NCI-H1930 (cell line): ENCODE measurements around the gene CEACAM4.
"Not testable (repeated sequence)": the region's sequence is repeated elsewhere in the genome, so short reads cannot be mapped to it uniquely, and the experiment has no call there.

ENCODE experiments used
- DNase-seq, 2 experiments: peaks; one replicate each; lab custom pipeline; 2025; lab: John Stamatoyannopoulos, UW

Gene CEACAM4

DNA sequence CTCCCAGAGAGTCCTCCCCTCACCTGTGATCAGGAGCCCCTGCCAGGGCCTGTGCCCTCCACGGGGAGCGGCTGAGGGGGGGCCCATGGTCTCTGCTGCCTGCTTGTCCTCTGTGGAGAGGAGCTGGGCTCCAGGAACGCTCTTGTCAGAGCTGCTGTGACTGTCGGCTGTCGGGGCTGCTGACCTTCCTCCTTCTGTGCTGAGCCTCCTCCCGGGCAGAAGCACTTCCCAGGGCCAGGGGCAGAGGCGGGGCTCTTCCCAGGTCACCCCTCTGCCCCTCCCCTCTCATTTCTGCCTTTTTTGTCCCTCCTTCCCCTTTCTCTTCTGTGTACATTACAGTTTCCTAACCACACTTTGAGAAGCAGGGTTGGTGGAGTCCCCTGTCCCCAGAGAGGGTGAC lies at the start of gene CEACAM4:
Gene CEACAM4, minus strand, starts transcription at position 198 of the 400 bp plus-strand sequence. Its CDS starts 111 bp downstream, at position 87.
- no peak for DNase-seq

DNA sequence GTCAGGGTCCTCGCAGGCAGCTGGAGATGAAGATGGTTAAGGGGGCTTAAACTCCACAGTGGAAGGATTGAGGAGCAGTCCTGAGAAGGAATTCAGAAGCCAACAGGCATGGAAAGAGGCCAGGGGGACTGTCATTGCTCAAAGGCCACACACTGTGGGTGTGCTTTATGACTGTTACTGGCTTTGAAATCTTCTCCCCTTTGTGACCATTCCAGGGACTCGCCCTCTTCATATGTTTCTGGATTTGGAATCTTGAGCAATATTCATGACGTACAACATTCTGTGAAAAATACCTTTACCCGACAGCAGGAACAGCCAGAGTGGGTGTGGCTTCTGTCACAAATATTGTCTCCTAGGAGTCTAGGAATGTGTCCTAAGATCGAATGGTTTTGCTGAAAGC lies 44.6 kb upstream of the CEACAM4 start:
- DNase-seq = no peak

DNA sequence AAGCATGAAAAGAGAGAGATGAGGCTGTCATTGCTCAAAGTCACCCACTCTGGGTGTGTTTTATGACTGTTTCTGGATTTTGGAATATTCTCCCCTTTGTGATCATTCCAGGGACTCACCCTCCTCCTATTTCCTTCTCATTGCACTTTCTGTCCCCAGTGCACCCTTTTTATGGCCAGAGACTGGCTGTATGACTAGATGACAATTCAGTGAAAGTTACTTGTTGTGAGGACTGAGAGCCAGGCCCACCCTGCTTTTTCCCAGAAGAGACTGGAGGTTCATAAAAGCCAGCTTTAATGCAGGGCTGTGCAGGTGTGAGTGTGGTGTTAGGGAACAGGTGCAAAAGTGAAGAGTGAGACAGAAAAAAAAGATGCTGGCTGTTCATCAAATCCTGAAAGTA lies 43.9 kb upstream of the CEACAM4 start:
- no peak for DNase-seq

- no peak for DNase-seq
Observed at GRCh38 chr19:41668315-41668714, 41.4 kb upstream of the CEACAM4 start.

DNA sequence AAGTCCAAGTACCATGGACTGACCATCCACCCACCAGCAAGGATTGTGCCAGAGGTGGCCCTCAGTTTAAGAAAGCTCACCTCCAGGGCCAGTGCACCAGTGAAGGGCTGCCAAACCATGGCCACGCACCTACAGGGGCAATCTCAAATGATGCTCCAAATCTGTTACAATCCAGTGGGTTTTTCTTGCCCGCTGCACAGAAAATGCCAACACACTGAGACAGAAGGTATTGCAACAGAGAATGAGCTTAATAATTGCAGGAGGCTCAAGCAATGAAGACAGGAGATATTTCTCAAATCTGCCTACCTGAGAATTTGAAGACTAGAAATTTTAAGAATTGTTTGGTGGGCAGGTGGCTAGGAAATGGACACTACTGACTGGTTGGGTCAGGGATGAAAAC lies 39.2 kb upstream of the CEACAM4 start:
- DNase-seq = no peak

GRCh38 chr19:41657157-41657556 lies 30.3 kb upstream of the CEACAM4 start:
- DNase-seq = no peak

GRCh38 chr19:41656756-41657155 lies 29.9 kb upstream of the CEACAM4 start:
- DNase-seq = not testable (repeated sequence)

- DNase-seq = no peak
Observed at GRCh38 chr19:41652250-41652649, 25.4 kb upstream of the CEACAM4 start.

DNA sequence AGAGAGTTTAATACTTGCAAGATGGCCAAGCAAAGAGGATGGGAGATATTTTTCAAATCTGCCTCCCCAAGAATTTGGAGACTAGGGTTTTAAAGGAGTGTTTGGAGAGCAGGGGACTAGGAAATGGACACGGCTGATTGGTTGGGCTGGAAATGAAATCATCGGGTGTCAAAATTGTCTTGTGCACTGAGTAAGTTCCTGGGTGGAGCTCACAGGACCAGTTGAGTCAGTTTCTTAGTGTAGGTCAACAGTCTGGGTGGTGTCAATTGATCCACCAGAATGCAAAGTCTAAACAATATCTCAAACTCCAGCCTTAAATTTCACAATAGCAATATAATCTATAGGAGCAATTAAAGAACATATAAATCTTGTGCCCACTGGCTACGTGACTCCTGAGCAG lies 23.0 kb upstream of the CEACAM4 start:
- no peak for DNase-seq

GRCh38 chr19:41646589-41647204 lies 19.8 kb upstream of the CEACAM4 start:
- DNase-seq = no peak

GRCh38 chr19:41641879-41642485 lies 15.1 kb upstream of the CEACAM4 start:
- peak; percentile 75 to 84 for DNase-seq

DNA sequence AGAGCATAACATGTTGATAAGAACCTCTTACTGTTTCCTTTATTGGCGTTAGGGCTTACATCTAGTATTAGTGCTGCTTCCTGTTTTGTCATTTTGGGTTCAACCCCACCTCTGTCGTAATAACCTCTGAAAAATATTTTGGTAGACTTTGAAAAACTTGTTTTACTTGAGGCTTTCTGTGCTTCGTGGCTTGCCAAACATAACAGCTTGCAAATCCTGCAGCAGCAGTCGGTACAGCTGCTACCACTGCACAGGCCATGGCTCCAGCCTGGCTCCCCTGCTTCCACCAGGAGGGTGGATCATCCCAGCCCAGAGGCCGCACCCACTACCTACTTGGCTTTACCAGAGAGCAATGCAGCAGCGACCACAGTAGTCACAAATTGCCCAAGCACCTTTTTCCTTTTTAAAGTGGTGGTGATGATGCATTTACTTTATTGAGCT lies 11.8 kb upstream of the CEACAM4 start:
- no peak for DNase-seq

- DNase-seq = no peak
Observed at GRCh38 chr19:41637484-41637883, 10.6 kb upstream of the CEACAM4 start.

GRCh38 chr19:41627966-41628675 lies 1.2 kb upstream of the CEACAM4 start:
- no peak for DNase-seq

DNA sequence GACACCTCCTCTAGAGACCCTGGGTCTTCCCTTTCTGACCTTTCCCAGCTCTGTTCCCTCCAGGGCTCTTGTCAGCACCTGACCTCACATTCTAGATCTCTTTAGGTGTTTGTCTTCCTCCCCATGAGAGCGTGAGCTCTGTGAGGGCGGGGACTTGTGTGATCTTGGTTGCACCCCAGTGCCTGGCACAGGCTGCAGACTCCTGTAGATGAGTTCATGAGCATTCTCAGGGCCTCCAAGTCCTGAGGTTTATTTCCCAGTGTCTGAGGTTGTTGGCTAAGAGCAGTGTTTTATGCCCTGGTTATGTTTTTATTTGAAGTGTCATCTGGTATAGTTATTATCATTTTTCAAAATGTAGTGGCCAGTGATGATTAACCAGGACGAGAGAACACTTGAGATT lies 596 bp downstream of the CEACAM4 start:
- DNase-seq = no peak

GRCh38 chr19:41624937-41625336 lies 1.9 kb downstream of the CEACAM4 start:
- DNase-seq = no peak

DNA sequence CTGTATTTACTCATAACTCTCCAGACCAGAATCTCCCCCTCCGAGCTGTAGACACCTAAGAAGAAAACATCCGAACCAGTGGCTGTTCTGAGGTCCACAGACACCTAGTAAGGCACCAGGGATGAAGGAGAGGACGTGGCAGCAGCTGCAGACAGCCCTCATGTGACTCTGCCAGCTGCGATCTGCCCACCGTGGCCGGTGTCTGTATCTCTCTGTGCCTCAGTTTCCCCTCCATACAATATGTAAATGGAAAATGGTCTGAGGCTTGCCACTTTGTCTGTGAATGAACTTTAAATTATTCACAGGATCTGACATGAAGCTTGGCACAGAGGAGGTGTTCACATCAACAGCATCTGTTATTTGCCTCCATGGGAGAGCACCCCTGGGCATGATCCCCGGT lies 2.4 kb downstream of the CEACAM4 start:
- no peak for DNase-seq

- DNase-seq = no peak
Observed at GRCh38 chr19:41623360-41623759, 3.5 kb downstream of the CEACAM4 start.

DNA sequence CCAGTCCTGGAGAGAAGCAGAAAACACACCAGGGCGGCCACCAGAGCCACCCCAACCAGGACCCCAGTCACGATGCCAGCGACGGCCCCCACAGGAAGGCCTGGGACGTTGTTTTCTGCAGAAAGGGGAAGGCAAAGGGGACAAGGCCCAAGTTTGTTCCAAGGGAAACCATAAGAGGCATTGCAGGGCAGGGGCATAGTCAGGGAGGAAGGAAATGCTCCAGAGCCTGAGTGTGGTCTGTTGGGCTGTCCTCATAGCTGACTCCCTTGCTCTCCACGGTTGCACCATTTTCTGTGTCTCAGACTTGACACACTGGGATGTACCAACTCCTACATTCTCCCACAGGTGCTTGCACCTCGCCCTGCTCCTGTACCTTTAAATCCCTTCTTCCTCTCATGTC lies 5.2 kb downstream of the CEACAM4 start:
- DNase-seq = no peak

GRCh38 chr19:41621226-41621625 lies 5.6 kb downstream of the CEACAM4 start:
- DNase-seq = no peak

- no peak for DNase-seq
Observed at GRCh38 chr19:41620171-41620570, 6.7 kb downstream of the CEACAM4 start.

DNA sequence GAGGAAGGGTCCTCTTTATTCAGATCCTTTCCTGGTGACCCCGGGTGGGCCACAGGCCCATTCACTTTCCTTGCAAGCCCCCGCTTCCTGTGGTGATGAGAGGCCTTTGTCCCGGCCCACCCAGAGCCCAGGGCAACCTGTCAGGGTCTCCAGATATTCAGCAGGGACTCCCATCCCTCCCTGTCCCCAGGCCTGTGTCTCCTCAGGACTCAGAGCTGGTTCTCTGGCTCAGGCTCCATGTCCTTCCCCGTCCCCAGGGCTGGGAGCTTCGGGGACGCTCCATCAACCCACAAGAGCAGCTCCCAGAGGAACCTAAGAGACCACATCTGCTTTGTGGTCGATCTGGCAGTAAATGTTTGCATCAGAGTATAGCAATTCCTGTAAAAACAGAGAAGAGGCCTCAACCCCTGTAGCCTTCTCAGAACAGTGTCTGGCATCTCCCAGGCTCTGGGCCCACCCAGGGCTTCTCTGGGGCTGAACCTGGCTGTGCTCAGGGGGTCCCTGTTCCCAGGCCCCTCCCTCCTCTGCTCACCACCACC lies 7.8 kb downstream of the CEACAM4 start:
- DNase-seq = no peak
